Globus pallidus (tissue), 1 donor: Measurements from ENCODE around the gene A3GALT2.

ENCODE experiments used
- DNase-seq: peaks from one replicate; pipeline ENCODE4 v3.0.0-alpha.2; 2015; ENCODE audit warnings: low spot score

The A3GALT2 gene

GRCh38 chr1:33350611-33351280 is 29.8 kb upstream of the A3GALT2 start:
- DNase-seq = no peak

- peak; percentile 89 for DNase-seq
These were observed 29.1 kb upstream of the A3GALT2 start for GRCh38 chr1:33349778-33350610.

- no peak for DNase-seq
These were observed 28.3 kb upstream of the A3GALT2 start for GRCh38 chr1:33349081-33349759.

GRCh38 chr1:33348676-33349080 is 27.8 kb upstream of the A3GALT2 start:
- DNase-seq = no peak

GRCh38 chr1:33348194-33348593 is 27.3 kb upstream of the A3GALT2 start:
- DNase-seq = no peak

- no peak for DNase-seq
These were observed 26.7 kb upstream of the A3GALT2 start for GRCh38 chr1:33347650-33347992.

- no peak for DNase-seq
These were observed 26.2 kb upstream of the A3GALT2 start for GRCh38 chr1:33346927-33347649.

- DNase-seq = no peak
These were observed 25.6 kb upstream of the A3GALT2 start for GRCh38 chr1:33346533-33346926.

- DNase-seq = no peak
These were observed 24.1 kb upstream of the A3GALT2 start for GRCh38 chr1:33344896-33345560.

GRCh38 chr1:33343539-33343938 is 22.6 kb upstream of the A3GALT2 start:
- DNase-seq = no peak

GRCh38 chr1:33342041-33342723 is 21.3 kb upstream of the A3GALT2 start:
- DNase-seq = peak; percentile 88

GRCh38 chr1:33341190-33341589 is 20.3 kb upstream of the A3GALT2 start:
- DNase-seq = no peak

GRCh38 chr1:33339413-33339812 is 18.5 kb upstream of the A3GALT2 start:
- DNase-seq = peak; percentile 64

GRCh38 chr1:33338440-33339211 is 17.7 kb upstream of the A3GALT2 start:
- DNase-seq = peak; percentile 60

GRCh38 chr1:33338048-33338439 is 17.1 kb upstream of the A3GALT2 start:
- DNase-seq = no peak

- DNase-seq = no peak
These were observed 16.5 kb upstream of the A3GALT2 start for GRCh38 chr1:33337441-33337840.

GRCh38 chr1:33336580-33336979 is 15.7 kb upstream of the A3GALT2 start:
- DNase-seq = no peak

GRCh38 chr1:33335020-33335419 is 14.1 kb upstream of the A3GALT2 start:
- DNase-seq = no peak

- no peak for DNase-seq
These were observed 13.2 kb upstream of the A3GALT2 start for GRCh38 chr1:33334081-33334552.

GRCh38 chr1:33332881-33333280 is 12.0 kb upstream of the A3GALT2 start:
- DNase-seq = no peak
